ENCODE results near the gene IFNAR1. TPM values are rescaled to one million over a fixed set of nuclear protein-coding genes. Genes with fewer than 3 reads are reported as not detected.
A peak's percentile ranks its signal among the peaks of the same experiment; 100 is the strongest.

Gene IFNAR1
- total and polyA plus RNA-seq, 2 donors (not counting 1 experiment from before 2014, with no cell fraction given) = 17.5 to 23.1 TPM

- Histone ChIP-seq H3K27ac (ENCODE audit: insufficient read depth, low read length) (no peak overlapping the region), H3K79me2 (ENCODE audit: control insufficient read depth, insufficient read depth, low read length) (no peaks in the 10 kb centered on the region), H2AFZ (ENCODE audit: low read length) (no peak overlapping the region), H3K4me3 (replicated peaks in 1 of 4; ENCODE audit: control extremely low read depth in 1 of 4, insufficient read depth in 1 of 4, low read depth in 3 of 4, low read length in 4 of 4) (no peak overlapping the region), H3K36me3 (ENCODE audit: control insufficient read depth, insufficient read depth, low read length) (peaks cover 2% of the 10 kb centered on the region), H3K27me3 (ENCODE audit: control insufficient read depth, insufficient read depth, low read length) (no peaks in the 10 kb centered on the region), H3K9me3 (ENCODE audit: control insufficient read depth, insufficient read depth, low read depth, low read length) (no peaks in the 10 kb centered on the region), H3K4me1 (ENCODE audit: control insufficient read depth, extremely low read depth, insufficient read depth, low read length) (peaks cover 5% of the 10 kb centered on the region), H3K9ac (ENCODE audit: insufficient read depth, low read length) (no peak overlapping the region), H4K20me1 (ENCODE audit: control insufficient read depth, extremely low read depth, insufficient read depth, low read length) (no peaks in the 10 kb centered on the region), H3K4me2 (ENCODE audit: extremely low read depth, insufficient read depth, low read length) (no peak overlapping the region)
- TF ChIP-seq EZH2 (IDR thresholded peaks at IDR 0.05; ENCODE audit: low read length, missing control alignments) (no peak), CTCF (conservative IDR thresholded peaks at IDR 0.05 in 1 of 2, IDR thresholded peaks at IDR 0.05 in 1 of 2; ENCODE audit: low read depth in 1 of 2, low read length in 2 of 2) (no peak)
- DNase-seq (ENCODE audit: low read depth in 2 of 2) = no peak
Measured at GRCh38 chr21:33357177-33357576, 32.4 kb downstream of the IFNAR1 start.

- no peak overlapping the region for H3K27ac ChIP-seq (ENCODE audit: insufficient read depth, low read length)
- TF ChIP-seq EZH2 (IDR thresholded peaks at IDR 0.05; ENCODE audit: low read length, missing control alignments) (no peak), CTCF (conservative IDR thresholded peaks at IDR 0.05 in 1 of 2, IDR thresholded peaks at IDR 0.05 in 1 of 2; ENCODE audit: low read depth in 1 of 2, low read length in 2 of 2) (no peak)
Measured at GRCh38 chr21:33359446-33359845, 34.7 kb downstream of the IFNAR1 start.

GRCh38 chr21:33360281-33360680, 35.5 kb downstream of the IFNAR1 start:
- H2AFZ ChIP-seq (ENCODE audit: low read length) = no peak overlapping the region
- DNase-seq (ENCODE audit: low read depth in 2 of 2) = peak; percentile 53 to 70
- H3K27ac ChIP-seq (ENCODE audit: insufficient read depth, low read length) = peak overlapping the region; percentile 1

More at GRCh38 chr21:33359446-33359845, 34.7 kb downstream of the IFNAR1 start:
- Histone ChIP-seq H3K4me1 (ENCODE audit: control insufficient read depth, extremely low read depth, insufficient read depth, low read length) (peaks cover 5% of the 10 kb centered on the region), H3K9ac (ENCODE audit: insufficient read depth, low read length) (no peak overlapping the region), H3K79me2 (ENCODE audit: control insufficient read depth, insufficient read depth, low read length) (no peaks in the 10 kb centered on the region), H3K4me2 (ENCODE audit: extremely low read depth, insufficient read depth, low read length) (no peak overlapping the region), H4K20me1 (ENCODE audit: control insufficient read depth, extremely low read depth, insufficient read depth, low read length) (no peaks in the 10 kb centered on the region), H3K4me3 (replicated peaks in 1 of 4; ENCODE audit: control extremely low read depth in 1 of 4, insufficient read depth in 1 of 4, low read depth in 3 of 4, low read length in 4 of 4) (no peak overlapping the region), H3K27me3 (ENCODE audit: control insufficient read depth, insufficient read depth, low read length) (no peaks in the 10 kb centered on the region), H3K36me3 (ENCODE audit: control insufficient read depth, insufficient read depth, low read length) (peaks cover 2% of the 10 kb centered on the region), H2AFZ (ENCODE audit: low read length) (no peak overlapping the region), H3K9me3 (ENCODE audit: control insufficient read depth, insufficient read depth, low read depth, low read length) (no peaks in the 10 kb centered on the region)
- no peak for DNase-seq (ENCODE audit: low read depth in 2 of 2)

More at GRCh38 chr21:33360281-33360680, 35.5 kb downstream of the IFNAR1 start:
- H3K4me3 ChIP-seq (replicated peaks in 1 of 4; ENCODE audit: control extremely low read depth in 1 of 4, insufficient read depth in 1 of 4, low read depth in 3 of 4, low read length in 4 of 4) = no peak overlapping the region
- H4K20me1 ChIP-seq (ENCODE audit: control insufficient read depth, extremely low read depth, insufficient read depth, low read length) = no peaks in the 10 kb centered on the region
- H3K4me1 ChIP-seq (ENCODE audit: control insufficient read depth, extremely low read depth, insufficient read depth, low read length) = peaks cover 5% of the 10 kb centered on the region
- H3K4me2 ChIP-seq (ENCODE audit: extremely low read depth, insufficient read depth, low read length) = no peak overlapping the region
- peaks cover 2% of the 10 kb centered on the region for H3K36me3 ChIP-seq (ENCODE audit: control insufficient read depth, insufficient read depth, low read length)
- no peak for TF ChIP-seq EZH2 (IDR thresholded peaks at IDR 0.05; ENCODE audit: low read length, missing control alignments)
- no peak for TF ChIP-seq CTCF (conservative IDR thresholded peaks at IDR 0.05 in 1 of 2, IDR thresholded peaks at IDR 0.05 in 1 of 2; ENCODE audit: low read depth in 1 of 2, low read length in 2 of 2)
- no peak overlapping the region for H3K9ac ChIP-seq (ENCODE audit: insufficient read depth, low read length)
- H3K79me2 ChIP-seq (ENCODE audit: control insufficient read depth, insufficient read depth, low read length) = no peaks in the 10 kb centered on the region
- H3K9me3 ChIP-seq (ENCODE audit: control insufficient read depth, insufficient read depth, low read depth, low read length) = no peaks in the 10 kb centered on the region
- no peaks in the 10 kb centered on the region for H3K27me3 ChIP-seq (ENCODE audit: control insufficient read depth, insufficient read depth, low read length)

Measured in fibroblast of lung (primary cell).